Endothelial cell of umbilical vein (primary cell): ENCODE results near the gene ITGA11. TPM values are rescaled to one million over a fixed set of nuclear protein-coding genes. Genes with fewer than 3 reads are reported as not detected.

Experiments
- BruUV-seq: library from RNA; stranded (reverse); fragments of 400-500 nt; replicated peaks from 2 replicates; lab custom pipeline; 2021; lab: Mats Ljungman, UMichigan
- CTCF ChIA-PET: fragments of 300-600, 350-600 bp; sonication (Branson Sonifier 250); formaldehyde crosslinking; loops from one replicate; lab custom pipeline; 2021; ENCODE audit warnings: antibody characterized with exemption, inconsistent platforms; lab: Charles Lee
- POLR2A ChIA-PET: fragments of 300-600, 350-600 bp; sonication (Branson Sonifier 250); formaldehyde crosslinking; loops from one replicate; lab custom pipeline; 2021; ENCODE audit warnings: antibody characterized with exemption, inconsistent platforms; lab: Charles Lee
- DNase-seq: peaks from one replicate; pipeline ENCODE4 v3.0.0-alpha.2; 2011; ENCODE audit warnings: low read depth, low spot score
- FAIRE-seq: peaks from 2 replicates; lab custom pipeline; 2011; peaks lifted over from hg19 to GRCh38; lab: Jason Lieb, UNC
- H2AFZ ChIP-seq: 2 replicates; pipeline ENCODE4 v1.6.0; 2012; ENCODE audit warnings: low read depth, low read length, control low read depth, inconsistent platforms
- H3K27ac ChIP-seq: 2 replicates; pipeline ENCODE4 v1.5.1; 2011; ENCODE audit warnings: low read depth, mild to moderate bottlenecking, control low read depth, low read length, moderate library complexity; ENCODE audit not compliant: insufficient read depth
- H3K27me3 ChIP-seq, 2 experiments: 2 replicates each; pipeline versions ENCODE4 v1.6.0 to v1.6.1; 2011; ENCODE audit warnings: low read length in 2 of 2, mixed read lengths in 1 of 2; ENCODE audit not compliant: control insufficient read depth in 2 of 2, insufficient read depth in 2 of 2
- H3K36me3 ChIP-seq, 2 experiments: 2 replicates in 1 of 2; 3 replicates in 1 of 2; pipeline ENCODE4 v1.5.1; 2011; ENCODE audit warnings: low read length in 2 of 2, mild to moderate bottlenecking in 1 of 2, moderate library complexity in 1 of 2; ENCODE audit not compliant: control insufficient read depth in 2 of 2, insufficient read depth in 2 of 2; ENCODE audit errors: extremely low read depth in 1 of 2
- H3K4me1 ChIP-seq: 3 replicates; pipeline ENCODE4 v1.5.1; 2011; ENCODE audit warnings: mild to moderate bottlenecking, low read length; ENCODE audit not compliant: control insufficient read depth, insufficient read depth; ENCODE audit errors: extremely low read depth
- H3K4me2 ChIP-seq: 2 replicates; pipeline ENCODE4 v1.6.1; 2011; ENCODE audit warnings: low read length, control low read depth, mixed read lengths; ENCODE audit not compliant: insufficient read depth
- H3K4me3 ChIP-seq, 3 experiments: fragments of 200-600 bp in 1 of 3; sonication (generic), shearing (Covaris generic) in 1 of 3; replicated peaks in 1 of 3; 2 replicates each; pipeline ENCODE4 v1.5.1; 2011 to 2016; ENCODE audit warnings: control low read depth in 3 of 3, low read length in 3 of 3, mild to moderate bottlenecking in 2 of 3, inconsistent platforms in 1 of 3, low read depth in 1 of 3, moderate library complexity in 1 of 3; ENCODE audit not compliant: insufficient read depth in 1 of 3
- H3K79me2 ChIP-seq: 2 replicates; pipeline ENCODE4 v1.6.0; 2012; ENCODE audit warnings: low read length, inconsistent platforms; ENCODE audit not compliant: control insufficient read depth, insufficient read depth
- H3K9ac ChIP-seq: replicated peaks from 2 replicates; pipeline ENCODE3; 2011; ENCODE audit warnings: low read length, control low read depth; ENCODE audit not compliant: insufficient read depth; ENCODE audit errors: extremely low read depth
- H3K9me1 ChIP-seq: replicated peaks from 3 replicates; pipeline ENCODE4 v1.6.0; 2011; ENCODE audit warnings: mild to moderate bottlenecking, low read length; ENCODE audit not compliant: control insufficient read depth, insufficient read depth; ENCODE audit errors: extremely low read depth
- H3K9me3 ChIP-seq: replicated peaks from 2 replicates; pipeline ENCODE4 v1.5.1; 2012; ENCODE audit warnings: low read length, inconsistent platforms; ENCODE audit not compliant: control insufficient read depth, insufficient read depth
- H4K20me1 ChIP-seq: replicated peaks from 2 replicates; pipeline ENCODE3; 2011; ENCODE audit warnings: mild to moderate bottlenecking, low read length; ENCODE audit not compliant: control insufficient read depth, insufficient read depth; ENCODE audit errors: extremely low read depth
- EZH2 ChIP-seq: IDR thresholded peaks from 2 replicates; pipeline ENCODE4 v1.6.1; 2012; ENCODE audit warnings: borderline replicate concordance, low read depth, mild to moderate bottlenecking, moderate library complexity, low read length, inconsistent platforms; ENCODE audit not compliant: severe bottlenecking
- FOS ChIP-seq: IDR thresholded peaks from 2 replicates; pipeline ENCODE4 v1.6.1; 2011; ENCODE audit warnings: mild to moderate bottlenecking, low read length, moderate library complexity, borderline replicate concordance; ENCODE audit not compliant: insufficient read depth
- GATA2 ChIP-seq: IDR thresholded peaks from 2 replicates; pipeline ENCODE4 v1.7.0; 2011; ENCODE audit warnings: low read depth, mild to moderate bottlenecking, moderate library complexity, mixed read lengths, low read length; ENCODE audit not compliant: insufficient read length, insufficient read depth
- JUN ChIP-seq: IDR thresholded peaks from 2 replicates; pipeline ENCODE4 v1.6.1; 2011; ENCODE audit warnings: borderline replicate concordance, low read depth; ENCODE audit not compliant: insufficient read length, insufficient read depth
- MYC ChIP-seq: IDR thresholded peaks from one replicate; pipeline ENCODE4 v1.6.1; 2011; ENCODE audit warnings: mild to moderate bottlenecking, low read depth, low read length
- POLR2A ChIP-seq: IDR thresholded peaks from 2 replicates; pipeline ENCODE4 v1.6.1; 2012; ENCODE audit warnings: low read depth, mild to moderate bottlenecking, control low read depth, low read length
- POLR2AphosphoS5 ChIP-seq: IDR thresholded peaks from 2 replicates; pipeline ENCODE4 v1.6.1; 2012; ENCODE audit warnings: low read depth, mild to moderate bottlenecking, control low read depth, low read length, moderate library complexity; ENCODE audit not compliant: insufficient read depth
- dilution Hi-C: fragments of 300-500 bp; cut with MboI; formaldehyde crosslinking; loops from one replicate; pipeline ENCODE4 v1.15.0; 2019; ENCODE audit warnings: low sequenced_read_pairs; ENCODE audit not compliant: extremely low pct_ligation_motif_present
- intact Hi-C: fragments of 100-400 bp; cut with micrococcal nuclease; formaldehyde crosslinking; loops from one replicate; pipeline ENCODE4 v1.10.0; 2022
- polyA plus RNA-seq, 4 experiments: library from polyadenylated mRNA; depleted of rRNA in 3 of 4; stranded (reverse) in 3 of 4; unstranded in 1 of 4; fragments of >200 nt; gene quantifications; 2 replicates each; pipeline versions ENCODE4 v1.2.1 to v1.2.3, GENCODE V29; 2011 to 2012; ENCODE audit warnings: missing spikeins in 1 of 4
- total RNA-seq: library from RNA; stranded (reverse); gene quantifications from 2 replicates; pipeline ENCODE4 v1.2.3, GENCODE V29; 2021
- TF ChIP-seq, protein P1 (sequence below), 2 donors: IDR thresholded peaks; 1 replicate in 1 of 2; 2 replicates in 1 of 2; pipeline ENCODE4 v1.5.1; 2011; ENCODE audit warnings: low read length in 2 of 2, mild to moderate bottlenecking in 2 of 2, moderate library complexity in 2 of 2, control low read depth in 1 of 2, inconsistent platforms in 1 of 2, low read depth in 1 of 2; ENCODE audit not compliant: insufficient read depth in 1 of 2; ENCODE audit errors: extremely low read depth in 1 of 2
- TF ChIP-seq, protein P2 (sequence below): IDR thresholded peaks from 2 replicates; pipeline ENCODE4 v1.6.1; 2011; ENCODE audit not compliant: insufficient read depth, insufficient read length

ITGA11 gene
- total and polyA plus RNA-seq, 2 donors (not counting 3 experiments of a cell fraction or from before 2014, with no cell fraction given) = 0.18 to 1.0 TPM

DNA sequence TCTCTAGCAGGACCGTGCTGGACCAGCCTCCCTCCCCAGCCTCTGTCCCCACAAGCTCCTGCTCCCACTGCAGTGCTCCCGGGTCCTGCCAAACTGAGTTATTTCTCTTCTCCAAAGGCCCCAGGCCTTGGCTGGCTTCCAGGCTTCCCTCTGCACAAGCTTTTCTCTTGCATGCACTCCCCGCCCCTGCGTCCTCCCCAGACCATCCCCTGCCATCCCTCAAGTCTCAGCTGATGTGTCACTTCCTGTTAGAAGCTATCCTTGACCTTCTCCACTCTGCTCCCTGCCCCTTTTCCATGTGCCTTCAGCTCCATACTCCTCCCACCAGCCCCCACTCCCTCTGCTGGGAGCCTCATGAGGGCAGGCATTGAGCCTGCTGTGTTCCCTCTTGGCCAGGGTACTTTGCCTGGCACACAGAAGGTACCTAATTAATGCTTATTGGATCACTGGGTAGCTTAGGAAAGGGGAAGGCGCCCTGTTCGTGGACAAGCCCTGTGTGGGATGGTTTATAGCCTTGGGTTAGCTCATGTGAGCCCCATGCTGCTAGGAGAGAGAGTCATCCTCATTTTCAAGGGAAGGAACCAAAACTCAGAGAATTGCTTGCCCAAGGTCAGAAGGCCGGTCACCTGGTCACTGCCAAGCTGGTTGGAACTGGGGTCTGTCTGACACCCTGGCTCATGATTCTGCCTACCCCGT, 98.0 kb downstream of the ITGA11 start:
- no peak for DNase-seq
- POLR2A ChIA-PET = interaction anchor here (0.5 to 0.7 kb wide), 2 partner anchors 27 to 90 kb away, joined by 3 to 5 read pairs; no protein-coding TSS in a partner anchor

DNA sequence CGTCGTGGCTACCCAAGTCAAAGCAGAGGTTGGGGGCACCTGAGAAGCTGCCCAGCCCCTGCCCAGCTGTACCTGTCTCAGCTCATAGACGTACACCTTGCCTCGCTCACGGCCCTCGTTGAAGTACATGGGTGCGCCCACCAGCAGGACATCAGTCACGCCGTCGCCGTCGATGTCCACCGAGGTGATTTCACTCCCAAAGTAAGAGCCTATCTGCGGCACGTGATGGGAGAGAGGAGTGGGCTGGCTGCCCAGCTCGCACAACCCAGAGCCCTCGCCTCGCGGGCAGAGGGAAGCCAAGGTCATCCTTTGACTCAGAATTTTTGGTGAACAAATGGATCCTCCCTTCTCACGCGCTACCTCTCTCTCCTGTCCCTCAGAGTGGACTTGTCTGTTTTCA, 99.7 kb downstream of the ITGA11 start:
- Histone ChIP-seq H3K27me3 (peaks cover 0 to 8% of the 10 kb centered on the region in 2 experiments), H3K4me3 (no peak overlapping the region), H3K27ac (no peak overlapping the region), H3K9me1 (no peaks in the 10 kb centered on the region), H3K9me3 (no peaks in the 10 kb centered on the region), H3K9ac (no peak overlapping the region), H2AFZ (no peak overlapping the region), H3K4me2 (no peak overlapping the region), H3K36me3 (no peaks in the 10 kb centered on the region), H3K4me1 (peaks cover 9% of the 10 kb centered on the region), H3K79me2 (no peaks in the 10 kb centered on the region), H4K20me1 (no peaks in the 10 kb centered on the region)
- dilution Hi-C loops (no loop called here), intact Hi-C loops (no loop called here)
- TF ChIP-seq, protein P1, sequence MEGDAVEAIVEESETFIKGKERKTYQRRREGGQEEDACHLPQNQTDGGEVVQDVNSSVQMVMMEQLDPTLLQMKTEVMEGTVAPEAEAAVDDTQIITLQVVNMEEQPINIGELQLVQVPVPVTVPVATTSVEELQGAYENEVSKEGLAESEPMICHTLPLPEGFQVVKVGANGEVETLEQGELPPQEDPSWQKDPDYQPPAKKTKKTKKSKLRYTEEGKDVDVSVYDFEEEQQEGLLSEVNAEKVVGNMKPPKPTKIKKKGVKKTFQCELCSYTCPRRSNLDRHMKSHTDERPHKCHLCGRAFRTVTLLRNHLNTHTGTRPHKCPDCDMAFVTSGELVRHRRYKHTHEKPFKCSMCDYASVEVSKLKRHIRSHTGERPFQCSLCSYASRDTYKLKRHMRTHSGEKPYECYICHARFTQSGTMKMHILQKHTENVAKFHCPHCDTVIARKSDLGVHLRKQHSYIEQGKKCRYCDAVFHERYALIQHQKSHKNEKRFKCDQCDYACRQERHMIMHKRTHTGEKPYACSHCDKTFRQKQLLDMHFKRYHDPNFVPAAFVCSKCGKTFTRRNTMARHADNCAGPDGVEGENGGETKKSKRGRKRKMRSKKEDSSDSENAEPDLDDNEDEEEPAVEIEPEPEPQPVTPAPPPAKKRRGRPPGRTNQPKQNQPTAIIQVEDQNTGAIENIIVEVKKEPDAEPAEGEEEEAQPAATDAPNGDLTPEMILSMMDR (IDR thresholded peaks at IDR 0.05; ENCODE audit: extremely low read depth in 1 of 2, insufficient read depth in 1 of 2, low read depth in 1 of 2, low read length in 2 of 2) = no peak
- no peak for TF ChIP-seq JUN
- TF ChIP-seq EZH2 = no peak
- no peak for TF ChIP-seq POLR2A
- no peak for TF ChIP-seq FOS
- no peak for TF ChIP-seq POLR2AphosphoS5
- TF ChIP-seq MYC = no peak
- TF ChIP-seq, protein P2, sequence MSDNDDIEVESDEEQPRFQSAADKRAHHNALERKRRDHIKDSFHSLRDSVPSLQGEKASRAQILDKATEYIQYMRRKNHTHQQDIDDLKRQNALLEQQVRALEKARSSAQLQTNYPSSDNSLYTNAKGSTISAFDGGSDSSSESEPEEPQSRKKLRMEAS = no peak
- TF ChIP-seq GATA2 = no peak
- DNase-seq (no peak), FAIRE-seq (no peak)
- POLR2A ChIA-PET = no interaction called here
- no TSS peak for BruUV-seq
- CTCF ChIA-PET = no interaction called here

More for the DNA sequence above, 98.0 kb downstream of the ITGA11 start:
- H3K36me3 ChIP-seq = no peaks in the 10 kb centered on the region
- no peaks in the 10 kb centered on the region for H3K9me1 ChIP-seq
- intact Hi-C loops (no loop called here), dilution Hi-C loops (no loop called here)
- no peak overlapping the region for H3K4me2 ChIP-seq
- no peak overlapping the region for H3K4me3 ChIP-seq
- H3K27ac ChIP-seq = no peak overlapping the region
- H3K9me3 ChIP-seq = no peaks in the 10 kb centered on the region
- H2AFZ ChIP-seq = no peak overlapping the region
- CTCF ChIA-PET = interaction anchor here (0.8 to 2.9 kb wide), 8 partner anchors 11 to 213 kb away, joined by 3 to 15 read pairs (median 4); no protein-coding TSS in a partner anchor
- FAIRE-seq = peak; percentile 68
- peaks cover 0 to 4% of the 10 kb centered on the region in 2 experiments for H3K27me3 ChIP-seq
- peaks cover 9% of the 10 kb centered on the region for H3K4me1 ChIP-seq
- TF ChIP-seq EZH2 (no peak), JUN (no peak), MYC (no peak)
- TF ChIP-seq, protein P2 = no peak
- no peaks in the 10 kb centered on the region for H3K79me2 ChIP-seq
- H4K20me1 ChIP-seq = no peaks in the 10 kb centered on the region
- H3K9ac ChIP-seq = no peak overlapping the region
- BruUV-seq = no TSS peak
